ENCODE results near the gene LHFPL6.

GRCh38 chr13:39347926-39348901, 254.8 kb downstream of the LHFPL6 start:
- TF ChIP-seq CTCF (IDR thresholded peaks at IDR 0.05) (no peak), POLR2AphosphoS5 (IDR thresholded peaks at IDR 0.05) (no peak), POLR2A (IDR thresholded peaks at IDR 0.05) (no peak), EP300 (IDR thresholded peaks at IDR 0.05) (no peak)
